CD1c-positive myeloid dendritic cell (primary cell): ENCODE results near the gene TRAFD1.
"Not testable (repeated sequence)": the region's sequence is repeated elsewhere in the genome, so short reads cannot be mapped to it uniquely, and the experiment has no call there.

Experiments
- DNase-seq: peaks from one replicate; pipeline ENCODE4 v3.0.0-alpha.2; 2016; ENCODE audit errors: extremely low spot score

TRAFD1 gene

DNA sequence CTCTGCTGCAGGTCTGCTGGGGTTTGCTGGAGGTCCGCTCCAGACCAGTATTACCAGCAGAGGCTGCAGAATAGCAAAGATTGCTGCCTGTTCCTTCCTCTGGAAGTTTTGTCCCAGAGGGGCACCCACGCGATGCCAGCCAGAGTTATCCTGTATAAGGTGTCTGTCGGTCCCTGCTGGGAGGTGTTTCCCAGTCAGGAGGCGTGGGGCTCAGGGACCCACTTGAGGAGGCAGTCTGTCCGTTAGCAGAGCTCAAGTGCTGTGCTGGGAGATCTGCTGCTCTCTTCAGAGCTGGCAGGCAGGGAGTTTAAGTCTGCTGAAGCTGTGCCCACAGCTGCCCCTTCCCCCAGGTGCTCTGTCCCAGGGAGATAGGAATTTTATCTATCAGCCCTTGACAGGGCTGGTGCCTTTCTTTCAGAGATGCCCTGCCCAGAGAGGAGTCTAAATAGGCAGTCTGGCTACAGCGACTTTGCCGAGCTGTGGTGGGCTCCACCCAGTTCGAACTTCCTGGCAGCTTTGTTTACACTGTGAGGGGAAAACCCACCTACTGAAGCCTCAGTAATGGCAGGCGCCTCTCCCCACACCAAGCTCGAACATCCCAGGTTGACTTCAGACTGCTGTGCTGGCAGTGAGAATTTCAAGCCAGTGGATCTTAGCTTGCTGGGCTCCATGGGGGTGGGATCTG, 33.2 kb downstream of the TRAFD1 start:
- DNase-seq = not testable (repeated sequence)

- DNase-seq = no peak
These were observed 33.8 kb downstream of the TRAFD1 start for GRCh38 chr12:112159146-112159541.

DNA sequence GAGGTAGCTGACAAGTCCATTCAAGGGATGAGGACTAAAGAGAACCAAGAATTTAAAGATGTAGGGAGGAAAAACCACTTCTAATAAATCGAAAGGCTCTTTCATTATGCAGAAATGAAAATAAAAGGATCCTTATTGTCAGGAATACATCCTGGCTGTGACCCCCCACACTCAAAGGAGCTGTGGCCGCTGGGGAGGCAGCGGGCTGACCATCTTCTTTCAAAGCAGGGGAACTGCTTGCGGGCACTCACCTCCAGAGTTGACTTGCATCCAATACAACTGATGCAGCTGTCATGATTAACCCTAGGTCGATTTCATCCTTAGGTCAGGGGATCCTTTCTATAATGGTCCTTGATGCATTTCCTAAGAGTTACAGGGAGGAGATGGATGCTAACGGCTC, 35.3 kb downstream of the TRAFD1 start:
- DNase-seq = no peak

DNA sequence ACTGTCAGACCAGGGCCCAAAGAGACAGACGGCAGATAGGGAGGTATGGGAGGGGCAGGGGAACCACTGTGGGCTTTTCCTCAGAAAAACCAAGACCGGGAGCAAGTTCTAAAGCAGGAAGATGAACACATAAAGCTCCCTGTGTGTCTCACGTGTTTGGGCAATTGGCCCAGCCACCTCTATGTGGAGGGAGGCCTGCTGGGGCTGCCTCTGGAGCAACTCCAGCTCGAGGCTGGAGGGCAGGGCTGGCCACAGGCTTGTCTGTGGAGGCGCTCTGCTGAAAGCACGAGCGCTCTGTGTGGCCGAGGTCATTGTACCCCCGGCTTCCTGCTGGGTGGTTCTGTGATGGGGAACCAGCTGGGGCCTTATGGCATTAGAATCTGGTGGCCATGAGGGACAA, 36.4 kb downstream of the TRAFD1 start:
- no peak for DNase-seq

DNA sequence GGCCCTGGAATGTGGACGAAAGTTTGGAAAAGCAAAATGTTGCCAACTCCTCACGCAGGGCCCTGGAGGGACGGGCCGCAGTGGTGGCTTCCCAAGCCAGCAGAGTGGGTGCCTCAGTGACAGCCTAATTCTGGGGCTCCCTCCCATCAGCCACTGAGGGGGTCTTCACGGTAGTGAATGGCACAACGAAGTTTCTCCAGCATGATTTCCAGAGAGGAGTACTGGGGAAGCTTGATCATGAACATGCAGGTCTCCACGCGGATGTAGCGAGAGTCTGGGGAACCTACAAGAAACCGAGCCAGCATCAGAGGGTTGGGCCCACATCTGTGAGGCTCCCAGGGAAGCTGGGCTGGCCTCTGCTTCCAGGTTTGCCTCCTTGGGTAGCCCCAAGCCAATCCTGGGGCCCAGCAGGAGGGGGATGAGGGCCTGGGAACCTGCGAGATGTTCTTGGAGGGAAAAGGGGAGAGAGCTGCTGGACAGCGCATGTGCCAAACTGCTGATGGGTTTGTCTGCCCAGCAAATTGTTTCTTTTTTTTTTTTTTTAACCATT, 37.0 kb downstream of the TRAFD1 start:
- DNase-seq = no peak

DNA sequence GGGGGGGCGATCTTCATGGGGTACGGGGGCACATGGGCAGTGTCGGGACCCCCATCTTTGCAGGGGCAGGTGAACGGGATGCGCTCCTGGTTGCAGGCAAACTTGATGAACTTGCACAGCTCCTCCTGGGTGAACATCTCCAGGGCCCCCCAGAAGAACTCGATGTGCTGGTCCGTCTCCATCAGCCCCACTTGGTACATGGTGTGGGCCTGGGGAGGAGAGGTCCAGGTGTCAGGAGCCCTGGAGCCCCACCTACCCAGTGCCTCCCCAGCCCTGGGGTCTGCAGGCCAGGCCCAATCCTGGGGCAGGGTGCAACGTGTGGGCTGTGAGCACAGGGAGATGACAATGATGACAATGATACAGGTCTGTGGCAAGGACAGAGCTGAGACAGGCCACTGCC, 37.7 kb downstream of the TRAFD1 start:
- no peak for DNase-seq

DNA sequence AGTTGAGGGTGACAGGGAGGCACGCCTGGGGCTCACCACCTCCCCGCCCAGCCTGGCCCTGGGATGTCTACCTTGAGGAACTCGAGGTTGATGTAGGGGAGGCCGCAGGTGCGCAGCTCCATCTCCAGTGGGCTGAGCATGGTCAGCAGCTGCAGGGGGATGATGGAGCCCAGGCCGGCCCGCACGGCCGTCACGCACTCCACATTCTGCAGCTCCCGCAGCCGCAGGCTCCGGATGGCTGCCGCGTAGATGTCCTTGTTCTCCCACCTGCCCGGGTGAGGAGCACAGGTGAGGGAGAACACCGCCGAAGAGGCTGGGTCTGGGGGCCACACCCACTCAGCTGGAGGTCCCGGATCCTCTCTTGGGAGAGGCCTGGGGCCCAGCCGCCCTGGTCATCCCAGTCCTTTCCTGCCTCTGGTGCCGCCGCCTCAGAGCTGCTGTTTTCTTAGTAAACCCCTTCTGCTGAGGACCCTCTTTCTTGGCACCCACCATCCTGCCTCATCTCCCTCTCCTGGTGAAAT, 38.2 kb downstream of the TRAFD1 start:
- no peak for DNase-seq

- no peak for DNase-seq
These were observed 38.8 kb downstream of the TRAFD1 start for GRCh38 chr12:112164011-112164660.

DNA sequence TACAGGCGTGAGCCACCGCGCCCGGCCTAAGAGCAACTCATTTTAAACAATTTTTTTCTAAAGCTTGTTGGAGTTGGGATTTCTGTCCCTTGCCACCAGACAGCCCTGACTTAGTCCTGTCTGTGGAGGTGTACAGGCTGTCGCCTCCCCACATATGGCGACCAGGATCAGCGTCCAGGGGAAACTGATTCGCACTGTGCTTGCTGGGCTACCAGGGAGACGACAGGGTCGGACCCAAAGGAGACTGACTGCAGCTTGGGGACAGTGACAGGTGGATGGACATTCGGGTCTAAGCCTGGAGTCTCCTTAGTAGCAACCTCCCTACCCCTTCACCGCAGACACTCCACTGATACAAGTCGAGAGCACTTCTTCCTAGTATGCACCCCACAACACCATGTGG, 40.3 kb downstream of the TRAFD1 start:
- no peak for DNase-seq

GRCh38 chr12:112166051-112167015, 41.0 kb downstream of the TRAFD1 start:
- no peak for DNase-seq

- DNase-seq = no peak
These were observed 41.7 kb downstream of the TRAFD1 start for GRCh38 chr12:112167031-112167461.

GRCh38 chr12:112167718-112168525, 42.6 kb downstream of the TRAFD1 start:
- no peak for DNase-seq

DNA sequence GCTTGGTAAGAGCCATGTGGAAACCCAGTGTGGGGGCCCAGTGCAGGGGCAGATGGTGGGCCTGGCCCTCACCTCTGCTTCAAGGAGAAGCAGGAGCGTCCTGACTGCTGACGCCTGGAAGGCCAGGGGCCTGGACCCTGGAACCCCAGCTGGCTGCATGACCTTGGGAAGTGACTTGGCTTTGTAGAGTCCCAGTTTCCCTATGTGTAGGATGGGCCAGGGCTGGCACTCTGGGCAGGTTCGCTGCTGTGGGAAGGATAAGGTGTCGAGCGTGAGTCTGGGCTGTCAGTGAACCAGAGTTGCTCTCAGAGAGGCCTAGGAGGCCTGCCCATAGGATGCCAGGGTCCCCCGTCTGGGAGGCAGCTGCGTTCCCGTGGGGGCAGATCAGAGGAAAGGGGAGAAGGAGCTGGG, 43.2 kb downstream of the TRAFD1 start:
- no peak for DNase-seq

DNA sequence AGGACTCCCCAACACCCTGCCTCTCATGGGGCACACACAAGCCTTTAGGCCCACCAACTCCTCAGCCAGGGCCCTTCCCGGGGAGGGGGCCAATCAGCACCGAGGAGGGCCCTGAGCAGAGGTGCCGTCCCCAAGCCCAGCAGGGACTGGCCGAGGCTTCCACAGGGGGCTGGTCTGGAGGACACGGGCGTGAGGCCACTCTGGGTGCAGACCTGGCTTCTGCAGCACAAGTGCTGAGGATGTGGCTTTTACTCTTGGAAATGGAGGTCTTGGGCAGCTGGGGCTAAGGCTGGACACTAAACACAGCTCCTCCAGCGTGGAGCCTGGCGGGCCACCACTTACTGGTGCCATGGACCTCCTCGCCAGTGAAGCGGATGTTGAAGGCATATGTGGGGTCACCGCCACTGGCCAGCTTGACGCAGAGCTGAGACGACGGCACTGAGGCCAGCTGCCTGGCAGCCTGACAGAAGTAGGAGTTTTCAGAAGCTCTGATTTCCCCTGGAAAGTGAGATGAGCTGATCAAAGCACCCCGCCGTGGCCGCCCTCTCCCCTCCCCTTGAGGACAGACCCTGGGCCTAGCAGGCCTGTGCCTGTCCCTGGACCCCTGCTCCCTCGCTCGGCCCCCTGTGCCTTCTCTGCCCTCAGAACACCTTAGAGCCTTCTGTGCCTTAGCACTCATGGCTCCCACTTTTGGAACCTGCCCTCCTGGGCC, 44.0 kb downstream of the TRAFD1 start:
- no peak for DNase-seq

DNA sequence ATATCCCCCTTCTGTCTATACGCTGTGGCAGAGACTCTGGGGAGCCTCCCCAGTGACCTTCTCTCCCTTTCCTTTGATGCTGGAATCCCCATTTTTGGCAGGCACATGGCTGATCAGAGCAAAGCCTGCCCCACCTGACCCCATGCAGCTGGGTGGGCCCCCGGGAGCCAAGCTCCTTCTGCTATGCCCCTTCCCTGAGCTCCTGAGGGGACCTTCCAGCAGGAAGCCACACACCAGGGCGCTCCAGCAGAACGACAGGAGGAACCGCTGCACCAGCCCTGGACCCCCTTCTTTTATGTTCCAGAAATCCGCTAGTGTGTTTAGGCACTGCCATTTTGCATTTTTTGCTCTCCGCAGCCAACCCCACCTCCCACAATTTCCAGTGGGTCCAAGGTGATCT, 44.6 kb downstream of the TRAFD1 start:
- no peak for DNase-seq

DNA sequence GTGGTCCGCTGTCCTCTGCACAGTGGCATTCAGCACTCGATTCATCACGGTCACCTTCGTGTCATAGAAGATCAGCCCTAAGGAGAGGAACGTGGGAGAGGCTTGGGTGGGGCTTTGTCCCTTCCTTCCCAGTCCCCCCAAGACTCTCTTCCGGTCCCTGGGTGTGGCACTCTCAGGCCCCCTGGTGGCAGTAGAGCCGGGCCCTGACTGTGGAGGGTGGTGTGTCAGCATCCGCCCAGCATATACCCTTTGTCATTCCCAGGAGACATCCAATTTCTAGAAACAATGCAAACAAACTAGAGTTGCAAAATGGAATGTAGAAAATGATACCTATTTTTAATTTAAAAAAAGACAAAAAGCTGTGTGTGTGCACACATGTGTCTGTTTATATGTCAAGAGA, 45.0 kb downstream of the TRAFD1 start:
- peak; percentile 16 for DNase-seq

GRCh38 chr12:112170971-112171596, 45.7 kb downstream of the TRAFD1 start:
- no peak for DNase-seq

DNA sequence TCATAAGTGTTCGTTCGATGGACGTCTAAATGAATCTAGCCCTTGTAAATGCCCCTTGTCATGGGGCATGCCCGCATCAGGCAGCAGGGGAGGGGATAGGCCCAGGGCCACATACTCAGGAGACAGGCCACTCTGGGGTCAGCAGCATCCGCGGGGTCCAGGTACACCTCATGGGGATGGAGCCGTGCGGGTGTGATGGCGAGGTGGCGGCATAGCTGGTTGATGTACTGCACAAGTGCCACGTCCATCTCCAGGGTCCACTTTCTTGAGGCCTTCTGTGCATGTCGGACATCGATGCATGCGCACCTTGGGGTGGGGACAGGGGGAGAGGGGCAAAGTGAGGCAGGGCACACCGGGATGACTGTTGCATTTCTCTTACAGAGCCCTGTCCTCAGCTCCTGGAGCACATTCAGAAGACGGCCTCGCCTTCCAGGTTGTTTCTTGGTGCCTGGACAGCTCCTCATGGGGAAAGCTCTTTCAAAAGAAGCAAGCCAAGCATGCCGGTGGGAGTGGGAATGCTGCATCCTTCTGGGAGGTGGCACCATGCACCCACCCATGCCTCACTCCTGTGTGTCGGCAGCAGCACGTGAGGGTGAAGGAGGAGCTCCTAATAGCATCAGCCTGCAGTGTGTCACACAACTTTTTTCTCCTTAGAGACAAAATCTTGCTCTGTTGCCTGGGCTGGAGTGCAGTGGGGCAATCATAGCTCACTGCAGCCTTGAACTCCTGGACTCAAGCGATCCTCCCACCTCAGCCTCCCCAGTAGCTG, 47.4 kb downstream of the TRAFD1 start:
- no peak for DNase-seq
